ENCODE data around the gene TNK2.

TNK2 gene

DNA sequence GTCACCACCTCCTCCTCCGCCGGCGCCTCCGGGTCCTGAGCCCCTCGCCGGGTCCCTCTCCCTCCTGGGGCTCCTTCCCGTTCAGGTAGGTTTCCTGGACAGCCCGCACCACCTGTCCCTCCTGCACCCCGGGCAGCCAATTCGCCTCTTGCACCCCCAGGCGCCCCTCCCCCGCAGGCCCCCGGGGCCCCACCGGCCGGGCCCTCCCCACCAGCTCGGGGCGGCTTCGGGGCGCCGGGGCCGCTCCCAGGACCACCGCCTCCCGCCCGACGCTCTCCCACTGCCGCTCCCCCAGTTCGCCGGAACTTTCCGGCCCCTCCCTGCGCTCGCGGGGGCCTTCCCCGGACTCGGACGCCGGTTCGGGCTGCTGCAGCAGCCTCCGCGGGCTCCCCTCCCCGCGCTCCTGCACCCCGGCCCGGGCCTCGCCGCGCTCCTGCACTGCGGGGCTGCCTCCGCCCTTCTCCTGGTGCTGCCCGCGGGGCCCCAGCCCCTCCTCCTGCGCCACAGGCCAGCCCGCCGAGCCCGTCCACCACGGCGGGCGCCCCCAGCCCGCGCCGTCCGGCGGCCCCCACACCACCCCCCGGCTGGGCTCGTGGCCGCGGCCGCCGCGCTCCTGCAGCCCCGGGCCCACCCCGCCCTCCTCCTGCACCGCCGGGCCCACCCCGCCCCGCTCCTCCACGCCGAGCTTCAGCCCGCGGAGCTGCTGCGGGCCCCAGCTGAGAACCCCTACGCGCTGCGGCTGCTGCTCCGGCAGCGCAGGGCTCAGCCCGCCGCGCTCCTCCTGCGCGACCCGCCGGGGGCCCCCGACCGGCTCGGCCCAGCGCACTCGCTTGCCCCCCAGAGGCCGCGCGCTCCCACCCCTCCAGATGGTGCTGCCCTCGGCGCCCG is 587 bp upstream of the TNK2 start:
- no peak for DNase-seq
- Histone ChIP-seq H3K36me3 (no peaks in the 10 kb centered on the region), H3K27me3 (no peaks in the 10 kb centered on the region), H3K9me3 (no peaks in the 10 kb centered on the region), H3K27ac (peak overlapping the region; percentile 17 to 66), H3K4me3 (peak overlapping the region; percentile 82 to 92), H3K4me1 (peaks cover 0 to 36% (median 30%) of the 10 kb centered on the region in 4 donors)
- intact Hi-C loops (cut with DNase I; ENCODE audit: low total_unique reads) = no loop called here
- TF ChIP-seq, protein P1, sequence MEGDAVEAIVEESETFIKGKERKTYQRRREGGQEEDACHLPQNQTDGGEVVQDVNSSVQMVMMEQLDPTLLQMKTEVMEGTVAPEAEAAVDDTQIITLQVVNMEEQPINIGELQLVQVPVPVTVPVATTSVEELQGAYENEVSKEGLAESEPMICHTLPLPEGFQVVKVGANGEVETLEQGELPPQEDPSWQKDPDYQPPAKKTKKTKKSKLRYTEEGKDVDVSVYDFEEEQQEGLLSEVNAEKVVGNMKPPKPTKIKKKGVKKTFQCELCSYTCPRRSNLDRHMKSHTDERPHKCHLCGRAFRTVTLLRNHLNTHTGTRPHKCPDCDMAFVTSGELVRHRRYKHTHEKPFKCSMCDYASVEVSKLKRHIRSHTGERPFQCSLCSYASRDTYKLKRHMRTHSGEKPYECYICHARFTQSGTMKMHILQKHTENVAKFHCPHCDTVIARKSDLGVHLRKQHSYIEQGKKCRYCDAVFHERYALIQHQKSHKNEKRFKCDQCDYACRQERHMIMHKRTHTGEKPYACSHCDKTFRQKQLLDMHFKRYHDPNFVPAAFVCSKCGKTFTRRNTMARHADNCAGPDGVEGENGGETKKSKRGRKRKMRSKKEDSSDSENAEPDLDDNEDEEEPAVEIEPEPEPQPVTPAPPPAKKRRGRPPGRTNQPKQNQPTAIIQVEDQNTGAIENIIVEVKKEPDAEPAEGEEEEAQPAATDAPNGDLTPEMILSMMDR (IDR thresholded peaks at IDR 0.05) = no peak

DNA sequence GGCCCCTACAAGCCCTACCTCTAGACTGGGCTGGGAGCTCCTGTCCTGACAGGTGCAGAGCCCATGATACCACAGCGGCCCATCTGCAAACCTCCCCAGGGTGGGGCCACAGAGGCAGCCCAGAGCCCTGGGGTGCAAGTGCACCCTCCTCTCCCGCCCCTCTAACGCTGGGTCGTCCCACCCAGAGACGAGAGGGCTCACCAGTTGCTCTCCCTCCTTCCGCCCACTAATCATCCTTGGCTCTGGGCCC is 742 bp downstream of the TNK2 start:
- intact Hi-C loops (cut with DNase I; ENCODE audit: low total_unique reads) = no loop called here
- H3K4me1 ChIP-seq = peaks cover 0 to 34% (median 30%) of the 10 kb centered on the region in 4 donors
- no peaks in the 10 kb centered on the region for H3K9me3 ChIP-seq
- H3K4me3 ChIP-seq = peak overlapping the region; percentile 82 to 92
- DNase-seq = no peak
- peak overlapping the region; percentile 28 to 45 for H3K27ac ChIP-seq
- no peaks in the 10 kb centered on the region for H3K36me3 ChIP-seq
- TF ChIP-seq, protein P1 (IDR thresholded peaks at IDR 0.05) = no peak
- no peaks in the 10 kb centered on the region for H3K27me3 ChIP-seq

DNA sequence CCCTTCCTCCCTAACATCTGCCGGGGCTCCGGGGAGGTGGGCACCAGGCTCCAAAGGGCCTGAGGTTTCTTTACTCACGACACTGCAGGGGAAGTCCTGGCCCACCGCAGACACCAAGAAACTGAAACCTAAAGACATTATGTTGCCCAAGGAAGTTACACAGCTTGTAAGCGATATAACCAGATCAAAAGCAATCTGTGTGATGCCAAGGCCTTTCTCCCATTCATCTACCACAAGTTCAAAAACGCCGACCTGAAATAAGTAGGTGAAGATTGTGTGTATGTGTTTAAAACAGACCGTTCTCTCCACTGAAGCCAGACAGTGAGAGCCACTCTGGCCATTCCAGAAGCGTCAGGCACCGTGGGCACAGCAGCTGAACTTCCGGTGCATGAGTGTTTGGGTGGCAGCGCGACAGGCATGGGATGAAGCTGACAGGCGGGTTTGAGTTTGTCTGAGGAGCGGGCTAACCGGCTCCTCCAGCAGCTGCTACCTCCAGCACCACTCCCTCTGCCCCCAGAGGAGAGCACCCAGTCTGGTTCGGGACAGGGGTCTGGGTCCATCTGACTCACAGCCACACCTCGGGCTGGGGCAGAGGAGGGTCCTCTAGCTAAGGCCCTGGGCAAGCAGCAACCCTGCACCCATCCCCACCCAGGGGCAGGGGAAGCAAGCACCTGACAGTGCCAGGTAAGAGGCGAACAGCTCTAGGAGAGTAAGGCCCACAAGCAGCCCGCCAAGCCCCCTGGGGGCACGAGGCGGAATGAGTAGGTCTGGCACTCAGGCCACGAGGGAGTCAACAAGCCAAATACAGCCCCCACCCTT is 1.3 kb downstream of the TNK2 start:
- Histone ChIP-seq H3K9me3 (no peaks in the 10 kb centered on the region), H3K27ac (peak overlapping the region; percentile 28 to 45), H3K36me3 (no peaks in the 10 kb centered on the region), H3K4me1 (peaks cover 0 to 34% (median 30%) of the 10 kb centered on the region in 4 donors), H3K4me3 (peak overlapping the region; percentile 82 to 92), H3K27me3 (no peaks in the 10 kb centered on the region)
- TF ChIP-seq, protein P1 (IDR thresholded peaks at IDR 0.05) = no peak
- intact Hi-C loops (cut with DNase I; ENCODE audit: low total_unique reads) = no loop called here
- DNase-seq = no peak

DNA sequence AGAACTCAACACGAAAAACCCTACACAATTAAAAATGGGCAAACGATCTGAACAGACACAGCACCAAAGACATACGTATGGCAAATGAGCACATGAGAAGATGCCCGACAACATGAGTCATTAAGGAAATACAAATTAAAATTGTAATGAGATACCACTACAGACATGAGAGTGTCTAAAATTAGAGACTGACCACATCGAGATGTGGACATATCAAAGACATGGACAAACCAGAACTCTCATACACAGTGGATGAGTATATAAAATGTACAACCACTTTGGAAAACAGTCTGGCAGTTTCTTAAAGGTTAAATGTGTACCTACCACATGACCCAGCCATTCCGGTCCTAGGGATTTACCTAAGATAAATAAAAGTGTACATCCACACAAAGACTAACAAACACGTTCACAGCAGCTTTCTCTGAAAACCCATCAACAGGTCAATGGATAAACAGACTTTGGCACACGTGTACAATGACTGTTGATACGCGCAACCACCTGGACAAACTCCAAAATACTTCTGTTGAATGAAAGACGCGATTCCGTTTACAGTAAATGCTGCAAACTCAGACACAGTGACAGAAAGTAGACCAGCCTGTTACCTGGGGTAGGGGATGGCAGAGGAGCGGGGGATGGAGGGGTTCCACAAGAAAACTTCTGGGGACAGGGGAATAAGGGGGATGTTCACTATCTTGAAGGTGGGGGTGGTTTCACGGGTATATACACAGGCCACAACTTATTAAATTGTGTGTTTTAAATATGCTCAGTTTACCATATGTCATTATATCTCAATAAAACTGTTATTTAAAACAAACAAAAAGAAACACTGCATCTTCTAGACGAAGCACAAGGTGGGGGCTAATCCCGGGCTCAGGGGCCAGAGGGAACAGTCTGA is 2.1 kb downstream of the TNK2 start:
- Histone ChIP-seq H3K27ac (peak overlapping the region; percentile 28 to 45), H3K9me3 (no peaks in the 10 kb centered on the region), H3K36me3 (no peaks in the 10 kb centered on the region), H3K4me1 (peaks cover 0 to 40% (median 30%) of the 10 kb centered on the region in 4 donors), H3K4me3 (peak overlapping the region; percentile 82 to 92), H3K27me3 (no peaks in the 10 kb centered on the region)
- TF ChIP-seq, protein P1 (IDR thresholded peaks at IDR 0.05) = no peak
- intact Hi-C loops (cut with DNase I; ENCODE audit: low total_unique reads) = no loop called here
- DNase-seq = peak in 1 of 2 donors; percentile 53

DNA sequence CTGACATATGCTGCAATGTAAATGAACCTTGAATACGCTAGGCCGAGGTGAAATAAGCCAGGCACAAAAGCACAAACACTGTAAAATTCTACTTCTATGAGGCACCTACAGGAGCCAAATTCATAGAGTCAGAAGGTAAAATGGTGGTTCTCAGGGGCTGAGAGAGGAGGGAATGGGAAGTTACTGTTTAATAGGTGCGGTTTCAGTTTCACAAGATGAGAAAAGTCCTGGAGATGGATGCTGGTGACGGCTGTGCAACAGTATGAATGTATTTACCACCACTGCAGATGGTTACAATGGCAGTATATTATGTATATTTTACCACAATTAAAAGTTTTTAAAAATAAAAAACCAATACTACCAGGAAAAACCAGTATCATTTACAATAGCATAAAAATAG is 4.0 kb downstream of the TNK2 start:
- Histone ChIP-seq H3K4me3 (no peak overlapping the region), H3K27ac (no peak overlapping the region), H3K9me3 (no peaks in the 10 kb centered on the region), H3K4me1 (peaks cover 0 to 37% (median 22%) of the 10 kb centered on the region in 4 donors), H3K27me3 (no peaks in the 10 kb centered on the region), H3K36me3 (no peaks in the 10 kb centered on the region)
- intact Hi-C loops (cut with DNase I; ENCODE audit: low total_unique reads) = no loop called here
- TF ChIP-seq, protein P1 (IDR thresholded peaks at IDR 0.05) = no peak
- no peak for DNase-seq

Data from tibial artery (tissue), 4 donors.